GM12873 (cell line): ENCODE measurements around the gene PCDH1.
A peak's percentile ranks its signal among the peaks of the same experiment; 100 is the strongest.

Source experiments
- CTCF ChIP-seq: IDR thresholded peaks from 2 replicates; pipeline ENCODE4 v1.5.1; 2012; ENCODE audit warnings: low read depth, mild to moderate bottlenecking, moderate library complexity, low read length, control low read depth; ENCODE audit not compliant: insufficient read depth; ENCODE audit errors: missing control alignments

PCDH1 gene

GRCh38 chr5:141915881-141916336, 37.7 kb upstream of the PCDH1 start:
- TF ChIP-seq CTCF: no peak

GRCh38 chr5:141914797-141915196, 36.6 kb upstream of the PCDH1 start:
- TF ChIP-seq CTCF: no peak

GRCh38 chr5:141914199-141914743, 36.1 kb upstream of the PCDH1 start:
- peak; percentile 28 for TF ChIP-seq CTCF

- TF ChIP-seq CTCF: no peak
Observed at GRCh38 chr5:141913560-141914198, 35.5 kb upstream of the PCDH1 start.

GRCh38 chr5:141910271-141910673, 32.1 kb upstream of the PCDH1 start:
- no peak for TF ChIP-seq CTCF

- TF ChIP-seq CTCF: no peak
Observed at GRCh38 chr5:141909212-141909611, 31.0 kb upstream of the PCDH1 start.

- TF ChIP-seq CTCF: no peak
Observed at GRCh38 chr5:141908796-141909195, 30.6 kb upstream of the PCDH1 start.
